Psoas muscle (tissue), 8 donors: Measurements from ENCODE around the gene TRIM69. TPM values are rescaled to one million over a fixed set of nuclear protein-coding genes. Genes with fewer than 3 reads are reported as not detected.
A peak's percentile ranks its signal among the peaks of the same experiment; 100 is the strongest.

Experiments
- ATAC-seq, 4 donors: fragments of 200-7000 bp; cut with Tn5 transposase; one replicate each; pipeline ENCODE4 v1.9.1; 2020; ENCODE audit warnings: moderate library complexity in 3 of 4, mild to moderate bottlenecking in 2 of 4
- DNase-seq, 2 donors: peaks; one replicate each; pipeline ENCODE4 v3.0.0-alpha.2; 2020
- H3K27ac ChIP-seq: fragments of 200-600 bp; one replicate; pipeline ENCODE4 v1.8.0; 2022
- H3K27me3 ChIP-seq, 3 donors: fragments of 200-600 bp in 1 of 3; one replicate each; pipeline versions ENCODE4 v1.6.1 to v1.8.0; 2013 to 2022; ENCODE audit warnings: low read length in 2 of 3, mild to moderate bottlenecking in 2 of 3, moderate library complexity in 1 of 3; ENCODE audit not compliant: insufficient read depth in 3 of 3
- H3K36me3 ChIP-seq, 2 donors: fragments of 200-600 bp in 1 of 2; one replicate each; pipeline versions ENCODE4 v1.6.1 to v1.8.0; 2013 to 2022; ENCODE audit warnings: low read depth in 1 of 2, mild to moderate bottlenecking in 1 of 2, moderate library complexity in 1 of 2; ENCODE audit not compliant: insufficient read depth in 1 of 2
- H3K4me1 ChIP-seq: fragments of 200-600 bp; one replicate; pipeline ENCODE4 v1.8.0; 2022
- H3K4me3 ChIP-seq: fragments of 200-600 bp; one replicate; pipeline ENCODE4 v1.8.0; 2022; ENCODE audit warnings: mild to moderate bottlenecking
- H3K9me3 ChIP-seq: fragments of 200-600 bp; one replicate; pipeline ENCODE4 v1.8.0; 2022
- CTCF ChIP-seq: fragments of 200-600 bp; IDR thresholded peaks from one replicate; pipeline ENCODE4 v1.8.0; 2022; ENCODE audit warnings: antibody characterized with exemption
- WGBS, 3 donors: extraction: QIAGEN DNeasy Blood & Tissue Kit; methylation state at CpG; one replicate each; pipeline versions ENCODE4 v1.1.6 to v1.1.7; 2013; 5-methylcytosine and 5-hydroxymethylcytosine counted together
- intact Hi-C, 2 donors: fragments of 100-400 bp; cut with DNase I; formaldehyde crosslinking; loops; one replicate each; pipeline versions ENCODE4 v1.11.0 to v1.14.2; 2022
- polyA plus RNA-seq, 3 donors: library from polyadenylated mRNA; stranded (reverse); fragments of 200-250 nt; gene quantifications; one replicate each; pipeline ENCODE4 v1.2.3, GENCODE V29; 2013
- total RNA-seq, 4 donors: library from RNA; stranded (reverse); fragmentation: NEBNext Ultra II Directional in 2 of 4; extraction: Animal tissue kit (Norgen Biotek cat#: 25700) in 2 of 4; gene quantifications; one replicate each; pipeline versions ENCODE4 v1.2.1 to v1.2.4, GENCODE V29; 2021 to 2023
- donor health status: healthy with polysubstance abuse.
- donor health status: DM: no; HTN: no; CAD: no; lungs with moderate emphysema.
- donor health status: Bipolar disorder and iron deficiency.
- donor health status: healthy.
- donor health status: DM: yes; HTN: yes; CAD: no.
- donor health status: DM: no; HTN: no; CAD: no.
- donor health status: DM: no; HTN: no; CAD: no.
- donor health status: DM: yes; HTN: yes; CAD: no.

TRIM69 gene
- total and polyA plus RNA-seq, 7 donors: 22.3 to 39.0 (median 29.7) TPM

- Histone ChIP-seq H3K36me3 (peaks cover 4 to 13% of the 10 kb centered on the region in 2 donors), H3K4me3 (peak overlapping the region; percentile 89), H3K27me3 (no peaks in the 10 kb centered on the region), H3K4me1 (peaks cover 15% of the 10 kb centered on the region), H3K27ac (peak overlapping the region; percentile 93), H3K9me3 (no peaks in the 10 kb centered on the region)
- intact Hi-C loops: loop anchor here in 1 of 2 donors (10.0 kb wide), 1 partner anchor 135 kb away; no protein-coding TSS in a partner anchor
- DNase-seq (peak; percentile 38 to 54), ATAC-seq (peak in 3 of 4 donors; percentile 16 to 31 (median 29))
- WGBS, 3 donors: 2 to 5% (median 2%) methylated on average over 21 of the region's 21 CpGs
- TF ChIP-seq CTCF: no peak
These were observed 6.8 kb upstream of the TRIM69 start for GRCh38 chr15:44729408-44730127.

- H3K4me3 ChIP-seq: no peak overlapping the region
- WGBS, 3 donors: 67 to 74% (median 71%) methylated on average over 2 of the region's 2 CpGs
- H3K9me3 ChIP-seq: no peaks in the 10 kb centered on the region
These were observed 1.4 kb upstream of the TRIM69 start for GRCh38 chr15:44734839-44735481.

GRCh38 chr15:44735482-44736180, 697 bp upstream of the TRIM69 start:
- 59 to 62% (median 60%) methylated on average over 8 of the region's 8 CpGs for WGBS, 3 donors

More at GRCh38 chr15:44734839-44735481, 1.4 kb upstream of the TRIM69 start:
- ATAC-seq: no peak
- H3K4me1 ChIP-seq: peaks cover 10% of the 10 kb centered on the region
- H3K36me3 ChIP-seq: peaks cover 4 to 13% of the 10 kb centered on the region in 2 donors
- no peaks in the 10 kb centered on the region for H3K27me3 ChIP-seq
- no peak for TF ChIP-seq CTCF
- no peak overlapping the region for H3K27ac ChIP-seq
- DNase-seq: no peak
- intact Hi-C loops: loop anchor here in 1 of 2 donors (10.0 kb wide), 1 partner anchor 140 kb away; no protein-coding TSS in a partner anchor

More at GRCh38 chr15:44735482-44736180, 697 bp upstream of the TRIM69 start:
- peaks cover 4 to 13% of the 10 kb centered on the region in 2 donors for H3K36me3 ChIP-seq
- DNase-seq: peak; percentile 58 to 71
- no peak overlapping the region for H3K4me3 ChIP-seq
- no peak for TF ChIP-seq CTCF
- H3K4me1 ChIP-seq: peaks cover 6% of the 10 kb centered on the region
- no peaks in the 10 kb centered on the region for H3K27me3 ChIP-seq
- H3K27ac ChIP-seq: no peak overlapping the region
- intact Hi-C loops: loop anchor here (2.0 to 10.0 kb wide), 3 partner anchors 69 to 141 kb away; partner anchors contain the start of gene SPG11 (in 1 of the 2)
- peak in 2 of 4 donors; percentile 38 to 46 for ATAC-seq
- no peaks in the 10 kb centered on the region for H3K9me3 ChIP-seq
